Middle frontal gyrus (tissue), 1 donor: Measurements from ENCODE around the gene LIAS.

Experiments
- DNase-seq: peaks from one replicate; pipeline ENCODE4 v3.0.0-alpha.2; 2015; ENCODE audit warnings: low spot score; ENCODE audit errors: extremely low spot score

The LIAS gene

DNA sequence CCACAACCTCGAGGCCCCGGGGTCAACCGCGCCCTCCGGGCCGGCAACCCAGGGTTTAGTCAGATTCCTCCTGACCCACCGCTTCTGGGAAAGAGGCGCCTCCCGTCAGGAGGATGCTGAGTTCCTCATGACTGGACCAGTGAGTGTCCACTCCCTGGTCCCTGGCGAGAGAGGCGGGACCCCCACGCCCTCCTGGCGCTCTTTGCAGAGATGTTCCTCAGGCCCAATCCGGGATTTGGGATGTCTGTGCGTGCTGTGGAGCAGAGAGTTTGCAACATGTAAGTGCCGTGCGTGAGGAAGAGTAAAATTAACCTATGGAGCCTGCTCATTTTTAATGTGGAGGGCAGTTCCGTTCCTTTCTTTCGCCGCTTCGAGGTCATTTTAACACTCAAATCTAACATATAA lies 69.2 kb downstream of the LIAS start:
- DNase-seq = no peak
